Gastroesophageal sphincter (tissue), 3 donors: ENCODE data around the gene LMO7.

Source experiments
- CTCF ChIP-seq, 4 experiments: fragments of 200-600 bp in 2 of 4; fragments of 450-650 bp in 2 of 4; sonication (generic) in 1 of 4; IDR thresholded peaks; one replicate each; pipeline ENCODE4 v1.5.1; 2017 to 2019; ENCODE audit warnings: antibody characterized with exemption in 4 of 4, mild to moderate bottlenecking in 2 of 4, moderate library complexity in 2 of 4
- EP300 ChIP-seq: sonication (generic); formaldehyde crosslinking; IDR thresholded peaks from one replicate; pipeline ENCODE4 v1.6.1; 2017; ENCODE audit warnings: antibody characterized with exemption, mild to moderate bottlenecking
- POLR2AphosphoS5 ChIP-seq: sonication (generic); formaldehyde crosslinking; IDR thresholded peaks from one replicate; pipeline ENCODE4 v1.6.1; 2017; ENCODE audit warnings: antibody characterized with exemption

DNA sequence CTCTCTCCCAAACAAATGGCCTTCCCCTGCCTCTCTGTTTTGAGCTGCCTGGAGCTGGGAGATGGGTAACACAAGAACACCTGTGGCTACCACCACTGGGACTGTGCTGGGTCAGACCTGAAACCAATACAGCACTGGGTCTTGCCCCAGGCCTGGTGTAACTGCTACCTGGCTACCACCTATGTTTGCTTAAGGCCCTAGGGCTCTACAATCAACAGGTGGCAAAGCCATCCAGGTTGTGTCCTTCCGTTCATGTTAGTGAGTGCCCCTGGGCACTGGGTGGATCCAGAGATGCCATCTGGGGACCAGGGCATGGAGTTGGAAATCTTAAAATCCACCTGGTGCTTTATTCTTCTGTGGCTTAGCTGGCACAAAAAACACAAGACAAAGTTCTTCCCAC is 18.9 kb upstream of the LMO7 start:
- TF ChIP-seq POLR2AphosphoS5 (no peak), CTCF (IDR thresholded peaks at IDR 0.05) (no peak), EP300 (no peak)
